ENCODE results near the gene CPTP. TPM values are rescaled to one million over a fixed set of nuclear protein-coding genes. Genes with fewer than 3 reads are reported as not detected.

Gene CPTP
- total RNA-seq: 12.5 TPM
- 10 to 100 TPM; 14.7 to 19.6 (median 17.8) TPM for polyA plus RNA-seq (ENCODE audit: insufficient read depth in 1 of 8, insufficient read length in 8 of 8, low replicate concordance in 1 of 8)
- long read RNA-seq, donor 1, partial matches to known transcripts: 0 of 1 reads
- long read RNA-seq, donor 1, other reads (novel, unspliced or antisense): 0 of 1 reads
- long read RNA-seq, donor 2, partial matches to known transcripts: 0 of 2 reads
- long read RNA-seq, donor 2, other reads (novel, unspliced or antisense): 0 of 2 reads
- long read RNA-seq, donor 3, transcript CPTP-201 (3 exons, 2,190 nt): major isoform, 16 of 21 reads
- long read RNA-seq, donor 3, transcript CPTP-202 (2 exons, 1,101 nt): minor isoform, 5 of 21 reads
- long read RNA-seq, donor 3, partial matches to known transcripts: 0 of 21 reads
- long read RNA-seq, donor 3, other reads (novel, unspliced or antisense): 0 of 21 reads
- long read RNA-seq, donor 4, transcript CPTP-201 (3 exons, 2,190 nt): major isoform, 5 of 13 reads
- long read RNA-seq, donor 4, partial matches to known transcripts: 6 of 13 reads
- long read RNA-seq, donor 4, other reads (novel, unspliced or antisense): 0 of 13 reads
- long read RNA-seq, donor 5, transcript CPTP-201 (3 exons, 2,190 nt): major isoform, 11 of 15 reads
- long read RNA-seq, donor 5, partial matches to known transcripts: 0 of 15 reads
- long read RNA-seq, donor 5, other reads (novel, unspliced or antisense): 0 of 15 reads
- long read RNA-seq, donor 6, transcript CPTP-201 (3 exons, 2,190 nt): major isoform, 12 of 14 reads
- long read RNA-seq, donor 6, partial matches to known transcripts: 0 of 14 reads
- long read RNA-seq, donor 6, other reads (novel, unspliced or antisense): 0 of 14 reads
- long read RNA-seq, donor 7, transcript CPTP-201 (3 exons, 2,190 nt): major isoform, 7 of 10 reads
- long read RNA-seq, donor 7, partial matches to known transcripts: 0 of 10 reads
- long read RNA-seq, donor 7, other reads (novel, unspliced or antisense): 0 of 10 reads
- long read RNA-seq, donor 8, transcript CPTP-201 (3 exons, 2,190 nt): major isoform, 6 of 12 reads
- long read RNA-seq, donor 8, partial matches to known transcripts: 5 of 12 reads
- long read RNA-seq, donor 8, other reads (novel, unspliced or antisense): 0 of 12 reads
- long read RNA-seq, donor 9, partial matches to known transcripts: 0 of 3 reads
- long read RNA-seq, donor 9, other reads (novel, unspliced or antisense): 0 of 3 reads
- long read RNA-seq, donor 10, transcript CPTP-201 (3 exons, 2,190 nt): major isoform, 5 of 11 reads
- long read RNA-seq, donor 10, partial matches to known transcripts: 6 of 11 reads
- long read RNA-seq, donor 10, other reads (novel, unspliced or antisense): 0 of 11 reads
- long read RNA-seq, donor 11, transcript CPTP-201 (3 exons, 2,190 nt): major isoform, 7 of 11 reads
- long read RNA-seq, donor 11, partial matches to known transcripts: 0 of 11 reads
- long read RNA-seq, donor 11, other reads (novel, unspliced or antisense): 0 of 11 reads

GRCh38 chr1:1324524-1325287 lies at the start of gene CPTP, which contains the start of gene INTS11:
Gene CPTP, plus strand, starts transcription at chr1:1324802. Its CDS starts 2,109 bp downstream, at chr1:1326911.
Gene INTS11, minus strand, starts transcription at chr1:1324660. Its CDS starts 52 bp downstream, at chr1:1324608.
- Histone ChIP-seq H3K27me3 (ENCODE audit: control insufficient read depth, insufficient read depth, low read length) (no peaks in the 10 kb centered on the region), H3K27ac (ENCODE audit: low read length) (peak within 1 kb of the TSS; percentile 59), H3K9me3 (replicated peaks; ENCODE audit: control insufficient read depth, low read depth, low read length) (no peaks in the 10 kb centered on the region), H3K4me1 (ENCODE audit: control insufficient read depth, insufficient read depth, low read length) (peaks cover 25% of the 10 kb centered on the region), H3K4me3 (ENCODE audit: low read length) (peak within 1 kb of the TSS; percentile 86), H3K36me3 (ENCODE audit: control insufficient read depth, insufficient read depth, low read length) (peaks cover 52% of the 10 kb centered on the region)
- WGBS (ENCODE audit: insufficient coverage): under 1% methylated on average over 82 of the region's 84 CpGs
- DNase-seq: peak; percentile 95

DNA sequence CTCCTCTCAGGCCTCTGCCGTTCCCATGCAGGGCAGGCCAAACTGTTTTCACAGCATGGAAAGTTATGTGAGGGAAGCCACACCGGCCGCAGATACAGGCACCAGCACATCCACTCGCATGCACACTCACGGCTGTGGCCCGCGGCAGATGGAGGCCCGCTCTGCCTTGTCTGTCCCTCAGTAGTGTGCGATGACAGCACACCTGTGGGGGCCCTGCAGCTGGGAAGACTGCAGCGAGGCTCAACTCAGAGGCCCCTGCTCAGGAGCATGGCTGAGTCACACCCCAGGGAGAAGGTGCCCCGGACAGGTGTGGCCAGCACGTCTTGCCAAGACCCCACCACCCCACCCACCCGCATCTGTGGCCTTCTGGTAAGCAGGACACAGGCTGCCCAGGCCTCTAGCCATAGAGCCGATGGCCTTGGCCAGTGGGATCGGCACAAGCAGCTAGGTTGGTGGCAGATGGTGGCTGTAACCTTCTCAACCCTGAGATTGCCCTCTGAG lies 49.6 kb upstream of the CPTP start:
- Histone ChIP-seq H3K27ac (ENCODE audit: low read length) (no peak overlapping the region), H3K36me3 (ENCODE audit: control insufficient read depth, insufficient read depth, low read length) (peaks cover 14% of the 10 kb centered on the region), H3K9me3 (replicated peaks; ENCODE audit: control insufficient read depth, low read depth, low read length) (no peaks in the 10 kb centered on the region), H3K4me1 (ENCODE audit: control insufficient read depth, insufficient read depth, low read length) (peaks cover 34% of the 10 kb centered on the region), H3K27me3 (ENCODE audit: control insufficient read depth, insufficient read depth, low read length) (no peaks in the 10 kb centered on the region), H3K4me3 (ENCODE audit: low read length) (no peak overlapping the region)
- WGBS (ENCODE audit: insufficient coverage): 78% methylated on average over 11 of the region's 15 CpGs
- DNase-seq: no peak

DNA sequence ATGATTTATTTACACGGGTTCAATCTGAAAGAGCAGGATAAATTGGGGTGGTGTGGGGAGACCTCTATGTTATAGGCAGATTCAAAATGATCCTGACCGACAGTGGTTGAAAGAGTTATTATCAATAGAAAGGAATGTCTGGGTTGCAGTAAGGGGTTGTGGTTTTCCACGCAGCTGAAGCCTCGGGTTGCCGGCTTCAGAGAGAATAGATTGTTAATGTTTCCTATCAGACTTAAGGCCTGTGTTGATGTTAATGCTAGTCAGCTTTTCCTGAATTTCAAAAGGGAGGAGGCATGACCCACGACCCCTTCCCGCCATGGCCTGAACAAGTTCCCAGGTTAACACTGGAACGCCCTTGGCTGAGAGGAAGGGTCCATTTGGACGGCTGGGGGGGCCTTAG lies 48.8 kb upstream of the CPTP start:
- H3K4me3 ChIP-seq (ENCODE audit: low read length): no peak overlapping the region
- DNase-seq: no peak
- peaks cover 14% of the 10 kb centered on the region for H3K36me3 ChIP-seq (ENCODE audit: control insufficient read depth, insufficient read depth, low read length)
- no peaks in the 10 kb centered on the region for H3K27me3 ChIP-seq (ENCODE audit: control insufficient read depth, insufficient read depth, low read length)
- H3K27ac ChIP-seq (ENCODE audit: low read length): no peak overlapping the region
- H3K4me1 ChIP-seq (ENCODE audit: control insufficient read depth, insufficient read depth, low read length): peaks cover 32% of the 10 kb centered on the region
- no peaks in the 10 kb centered on the region for H3K9me3 ChIP-seq (replicated peaks; ENCODE audit: control insufficient read depth, low read depth, low read length)
- 78% methylated on average over 6 of the region's 9 CpGs for whole genome bisulfite sequencing (ENCODE audit: insufficient coverage)

DNA sequence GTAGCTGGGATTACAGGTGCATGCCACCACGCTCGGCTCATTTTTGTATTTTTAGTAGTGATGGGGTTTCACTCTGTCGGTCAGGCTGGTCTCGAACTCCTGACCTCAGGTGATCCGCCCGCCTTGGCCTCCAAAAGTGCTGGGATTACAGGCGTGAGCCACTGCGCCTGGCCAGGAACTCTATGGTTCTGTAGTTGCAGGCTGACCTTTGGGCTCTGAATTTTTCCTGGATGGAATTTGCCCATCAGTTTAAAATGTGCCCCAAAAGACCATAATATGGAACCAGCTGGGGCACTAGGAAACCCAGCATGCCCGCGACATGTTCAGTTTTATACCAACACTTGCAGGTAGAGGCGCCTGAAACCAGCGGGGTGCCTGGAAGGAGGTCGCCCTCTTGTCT lies 46.0 kb upstream of the CPTP start:
- WGBS (ENCODE audit: insufficient coverage): 92% methylated on average over 12 of the region's 13 CpGs
- Histone ChIP-seq H3K27me3 (ENCODE audit: control insufficient read depth, insufficient read depth, low read length) (no peaks in the 10 kb centered on the region), H3K9me3 (replicated peaks; ENCODE audit: control insufficient read depth, low read depth, low read length) (no peaks in the 10 kb centered on the region), H3K36me3 (ENCODE audit: control insufficient read depth, insufficient read depth, low read length) (no peaks in the 10 kb centered on the region), H3K27ac (ENCODE audit: low read length) (no peak overlapping the region), H3K4me3 (ENCODE audit: low read length) (no peak overlapping the region), H3K4me1 (ENCODE audit: control insufficient read depth, insufficient read depth, low read length) (peaks cover 10% of the 10 kb centered on the region)
- no peak for DNase-seq

DNA sequence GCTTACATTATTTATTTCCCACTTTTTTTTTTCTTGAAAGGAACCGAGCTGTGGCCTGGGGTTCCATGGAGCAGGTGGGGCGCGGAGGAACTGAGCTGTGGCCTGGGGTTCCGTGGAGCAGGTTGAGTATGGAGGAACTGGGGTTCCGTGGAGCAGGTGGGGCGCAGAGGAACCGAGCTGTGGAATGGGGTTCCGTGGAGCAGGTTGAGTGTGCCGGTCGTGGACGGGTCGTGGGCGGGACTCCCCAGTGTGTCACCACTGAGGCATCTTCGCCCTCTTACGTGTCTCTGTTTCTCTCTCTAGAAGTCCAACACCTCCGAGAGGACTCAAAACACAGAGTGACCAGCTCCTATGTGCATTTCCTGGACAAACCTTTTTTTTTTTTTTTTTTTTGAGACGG lies 45.6 kb upstream of the CPTP start:
- Histone ChIP-seq H3K36me3 (ENCODE audit: control insufficient read depth, insufficient read depth, low read length) (no peaks in the 10 kb centered on the region), H3K9me3 (replicated peaks; ENCODE audit: control insufficient read depth, low read depth, low read length) (no peaks in the 10 kb centered on the region), H3K27me3 (ENCODE audit: control insufficient read depth, insufficient read depth, low read length) (no peaks in the 10 kb centered on the region), H3K4me1 (ENCODE audit: control insufficient read depth, insufficient read depth, low read length) (peaks cover 10% of the 10 kb centered on the region), H3K27ac (ENCODE audit: low read length) (no peak overlapping the region), H3K4me3 (ENCODE audit: low read length) (no peak overlapping the region)
- WGBS (ENCODE audit: insufficient coverage): 94% methylated on average over 13 of the region's 17 CpGs
- DNase-seq: no peak

GRCh38 chr1:1280782-1281481 lies 43.7 kb upstream of the CPTP start:
- no peak for DNase-seq
- H3K4me3 ChIP-seq (ENCODE audit: low read length): no peak overlapping the region
- H3K4me1 ChIP-seq (ENCODE audit: control insufficient read depth, insufficient read depth, low read length): no peaks in the 10 kb centered on the region
- H3K36me3 ChIP-seq (ENCODE audit: control insufficient read depth, insufficient read depth, low read length): no peaks in the 10 kb centered on the region
- no peaks in the 10 kb centered on the region for H3K27me3 ChIP-seq (ENCODE audit: control insufficient read depth, insufficient read depth, low read length)
- H3K27ac ChIP-seq (ENCODE audit: low read length): no peak overlapping the region
- 94% methylated on average over 14 of the region's 21 CpGs for WGBS (ENCODE audit: insufficient coverage)
- H3K9me3 ChIP-seq (replicated peaks; ENCODE audit: control insufficient read depth, low read depth, low read length): no peaks in the 10 kb centered on the region

DNA sequence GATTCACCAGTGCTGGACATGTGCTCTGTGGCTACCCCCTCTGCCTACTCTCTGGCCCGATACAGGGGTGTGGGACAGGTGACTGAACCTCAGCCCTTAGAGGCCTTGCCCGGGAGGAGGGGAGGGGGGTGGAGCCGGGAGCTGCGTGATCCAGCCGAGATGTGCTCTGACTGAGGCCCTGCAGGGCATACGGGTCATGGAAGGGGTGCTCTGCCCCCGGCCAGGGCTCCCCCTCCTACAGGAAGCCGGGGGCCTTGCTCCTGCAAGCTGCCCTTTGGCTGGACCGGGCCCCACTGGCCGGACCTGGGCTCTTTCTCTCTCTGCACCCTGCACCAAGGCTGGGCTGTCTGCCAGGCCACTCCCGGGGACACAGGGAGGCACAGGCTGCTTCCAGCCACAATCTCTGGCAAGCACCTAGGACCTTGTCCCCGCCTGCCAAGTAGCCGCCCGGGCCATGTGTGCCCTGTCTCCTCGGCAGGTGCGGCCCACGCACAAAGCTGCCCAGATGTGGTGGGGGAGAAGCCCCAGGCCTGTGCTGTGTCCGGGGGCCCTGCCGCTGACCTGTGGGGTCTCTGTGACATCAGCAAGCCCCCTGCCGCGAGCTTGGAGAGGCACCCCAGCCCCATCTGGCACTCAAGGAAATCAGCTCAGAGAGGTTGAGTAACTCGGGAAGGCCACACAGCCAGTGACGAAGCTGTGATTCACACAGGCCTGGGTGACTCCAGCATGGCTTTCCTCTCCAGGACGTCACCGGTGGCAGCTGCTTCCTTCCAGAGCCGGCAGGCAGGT lies 42.9 kb upstream of the CPTP start:
- H3K9me3 ChIP-seq (replicated peaks; ENCODE audit: control insufficient read depth, low read depth, low read length): no peaks in the 10 kb centered on the region
- WGBS (ENCODE audit: insufficient coverage): 64% methylated on average over 26 of the region's 26 CpGs
- no peak overlapping the region for H3K4me3 ChIP-seq (ENCODE audit: low read length)
- DNase-seq: no peak
- no peaks in the 10 kb centered on the region for H3K4me1 ChIP-seq (ENCODE audit: control insufficient read depth, insufficient read depth, low read length)
- no peaks in the 10 kb centered on the region for H3K36me3 ChIP-seq (ENCODE audit: control insufficient read depth, insufficient read depth, low read length)
- no peak overlapping the region for H3K27ac ChIP-seq (ENCODE audit: low read length)
- H3K27me3 ChIP-seq (ENCODE audit: control insufficient read depth, insufficient read depth, low read length): peaks cover 2% of the 10 kb centered on the region

GRCh38 chr1:1282998-1283397 lies 41.6 kb upstream of the CPTP start:
- Histone ChIP-seq H3K27ac (ENCODE audit: low read length) (no peak overlapping the region), H3K4me3 (ENCODE audit: low read length) (no peak overlapping the region), H3K27me3 (ENCODE audit: control insufficient read depth, insufficient read depth, low read length) (peaks cover 2% of the 10 kb centered on the region), H3K9me3 (replicated peaks; ENCODE audit: control insufficient read depth, low read depth, low read length) (no peaks in the 10 kb centered on the region), H3K4me1 (ENCODE audit: control insufficient read depth, insufficient read depth, low read length) (no peaks in the 10 kb centered on the region), H3K36me3 (ENCODE audit: control insufficient read depth, insufficient read depth, low read length) (no peaks in the 10 kb centered on the region)
- DNase-seq: no peak
- WGBS (ENCODE audit: insufficient coverage): 83% methylated on average over 10 of the region's 14 CpGs

Data from muscle of leg (tissue), 16 donors.